Measurements from ENCODE around the gene MAP3K20.

DNA sequence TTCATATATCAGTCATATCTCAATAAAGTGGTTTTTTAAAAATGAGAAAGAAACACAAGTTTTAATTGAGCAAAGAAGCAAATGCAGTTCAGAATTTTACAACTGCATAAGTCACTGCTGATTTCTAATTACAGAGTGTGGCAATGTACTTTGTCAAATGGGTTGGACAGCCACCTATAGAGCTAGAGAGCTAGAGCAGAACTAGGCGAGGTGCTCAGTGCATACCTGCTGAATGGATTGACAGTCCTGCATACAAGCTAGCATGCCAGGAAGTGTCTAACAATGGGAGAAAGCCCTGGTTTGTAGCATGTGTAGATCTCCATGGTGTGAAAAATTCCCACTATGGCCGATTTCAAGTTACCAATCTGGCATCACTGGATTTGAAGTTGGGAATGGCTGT is 172.7 kb downstream of the MAP3K20 start:
- TF ChIP-seq POLR2AphosphoS5 (IDR thresholded peaks at IDR 0.05): no peak
- no peak for TF ChIP-seq CTCF (IDR thresholded peaks at IDR 0.05)
- no peak for TF ChIP-seq POLR2A (IDR thresholded peaks at IDR 0.05)
- TF ChIP-seq EP300 (IDR thresholded peaks at IDR 0.05; ENCODE audit: low read depth): no peak

Data from transverse colon (tissue), 4 donors.